Stimulated activated CD4-positive, alpha-beta T cell treated with anti-CD3 and anti-CD28 coated beads, TNF-alpha, amount 100 ng/mL, for 4 hours (primary cell): ENCODE results near the gene LNX2.
A peak's percentile ranks its signal among the peaks of the same experiment; 100 is the strongest.
"Not testable (repeated sequence)": the region's sequence is repeated elsewhere in the genome, so short reads cannot be mapped to it uniquely, and the experiment has no call there.

Experiments
- DNase-seq, 3 experiments: peaks; one replicate each; pipeline ENCODE4 v3.0.0-alpha.2; 2020; ENCODE audit warnings: low read depth in 3 of 3

Gene LNX2

GRCh38 chr13:27637289-27637626, 16.9 kb upstream of the LNX2 start:
- no peak for DNase-seq

- DNase-seq = no peak
Observed at GRCh38 chr13:27636589-27637288, 16.4 kb upstream of the LNX2 start.

GRCh38 chr13:27635266-27635665, 14.9 kb upstream of the LNX2 start:
- DNase-seq = no peak

- no peak for DNase-seq
Observed at GRCh38 chr13:27634791-27635190, 14.5 kb upstream of the LNX2 start.

GRCh38 chr13:27634231-27634630, 13.9 kb upstream of the LNX2 start:
- DNase-seq = no peak

GRCh38 chr13:27632648-27633047, 12.3 kb upstream of the LNX2 start:
- DNase-seq = no peak

GRCh38 chr13:27632214-27632613, 11.9 kb upstream of the LNX2 start:
- no peak for DNase-seq

GRCh38 chr13:27631665-27632064, 11.3 kb upstream of the LNX2 start:
- DNase-seq = no peak

GRCh38 chr13:27631156-27631555, 10.8 kb upstream of the LNX2 start:
- DNase-seq = no peak

GRCh38 chr13:27628766-27629165, 8.4 kb upstream of the LNX2 start:
- DNase-seq = not testable (repeated sequence)

GRCh38 chr13:27628081-27628480, 7.8 kb upstream of the LNX2 start:
- no peak for DNase-seq

GRCh38 chr13:27627380-27627779, 7.1 kb upstream of the LNX2 start:
- no peak for DNase-seq

- DNase-seq = no peak
Observed at GRCh38 chr13:27625839-27626238, 5.5 kb upstream of the LNX2 start.

GRCh38 chr13:27624071-27624470, 3.7 kb upstream of the LNX2 start:
- DNase-seq = no peak

- no peak for DNase-seq
Observed at GRCh38 chr13:27622881-27623280, 2.6 kb upstream of the LNX2 start.

GRCh38 chr13:27622102-27622820, 1.9 kb upstream of the LNX2 start:
- peak in 1 of 3 experiments; percentile 2 for DNase-seq

- peak; percentile 69 to 76 (median 73) for DNase-seq
Observed at GRCh38 chr13:27621366-27622101, 1.2 kb upstream of the LNX2 start, which contains the start of gene POLR1D. POLR1D (plus strand) TSS chr13:27621892; CDS start chr13:27621984, 92 bp downstream.

GRCh38 chr13:27621116-27621365, 712 bp upstream of the LNX2 start:
- DNase-seq = no peak

- DNase-seq = peak in 1 of 3 experiments; percentile 10
Observed at GRCh38 chr13:27619728-27620376, 477 bp downstream of the LNX2 start.

GRCh38 chr13:27619093-27619727, 1.1 kb downstream of the LNX2 start:
- DNase-seq = no peak

- no peak for DNase-seq
Observed at GRCh38 chr13:27617881-27618321, 2.4 kb downstream of the LNX2 start.

GRCh38 chr13:27613628-27614027, 6.7 kb downstream of the LNX2 start:
- DNase-seq = no peak
